H9 (cell line): ENCODE results near the gene RXFP1. TPM values are rescaled to one million over a fixed set of nuclear protein-coding genes. Genes with fewer than 3 reads are reported as not detected.

Source experiments
- DNase-seq: peaks from one replicate; pipeline ENCODE4 v3.0.0-alpha.2; 2017
- H2AFZ ChIP-seq: one replicate; pipeline ENCODE4 v1.6.1; 2013; ENCODE audit warnings: mild to moderate bottlenecking, low read length, control low read depth, moderate library complexity
- H2AK5ac ChIP-seq: 2 replicates; pipeline ENCODE4 v1.6.1; 2013; ENCODE audit warnings: low read length, control low read depth, mixed read lengths; ENCODE audit not compliant: insufficient read length
- H2BK120ac ChIP-seq: one replicate; pipeline ENCODE4 v1.6.1; 2013; ENCODE audit warnings: low read depth, mild to moderate bottlenecking, low read length, control low read depth, inconsistent platforms; ENCODE audit not compliant: poor library complexity, severe bottlenecking
- H2BK12ac ChIP-seq: 2 replicates; pipeline ENCODE4 v1.6.1; 2013; ENCODE audit warnings: low read length, control low read depth, mixed read lengths, low read depth; ENCODE audit not compliant: insufficient read length
- H2BK15ac ChIP-seq: 2 replicates; pipeline ENCODE4 v1.6.1; 2013; ENCODE audit warnings: low read depth, low read length, control low read depth
- H2BK20ac ChIP-seq: one replicate; pipeline ENCODE4 v1.6.1; 2013; ENCODE audit warnings: low read depth, mild to moderate bottlenecking, low read length, control low read depth, inconsistent platforms; ENCODE audit not compliant: poor library complexity, severe bottlenecking
- H2BK5ac ChIP-seq: 2 replicates; pipeline ENCODE4 v1.6.1; 2013; ENCODE audit warnings: low read length, control low read depth, mixed read lengths; ENCODE audit not compliant: insufficient read length
- H3K14ac ChIP-seq: 2 replicates; pipeline ENCODE4 v1.6.1; 2013; ENCODE audit warnings: low read length, control low read depth; ENCODE audit not compliant: insufficient read depth
- H3K18ac ChIP-seq: 2 replicates; pipeline ENCODE4 v1.6.1; 2013; ENCODE audit warnings: low read depth, mild to moderate bottlenecking, mixed read lengths, low read length, control low read depth; ENCODE audit not compliant: insufficient read length
- H3K23ac ChIP-seq: 2 replicates; pipeline ENCODE4 v1.6.1; 2013; ENCODE audit warnings: low read length, control low read depth, mixed read lengths, low read depth; ENCODE audit not compliant: insufficient read length
- H3K23me2 ChIP-seq: 2 replicates; pipeline ENCODE4 v1.6.1; 2013; ENCODE audit warnings: low read depth, mild to moderate bottlenecking, mixed read lengths, low read length, control low read depth; ENCODE audit not compliant: insufficient read length, poor library complexity, severe bottlenecking
- H3K27ac ChIP-seq: 2 replicates; pipeline ENCODE4 v1.5.1; 2013; ENCODE audit warnings: low read length, control low read depth, mixed read lengths, low read depth; ENCODE audit not compliant: insufficient read length
- H3K27me3 ChIP-seq: 2 replicates; pipeline ENCODE4 v1.6.1; 2013; ENCODE audit warnings: low read length, control low read depth, inconsistent platforms; ENCODE audit not compliant: insufficient read depth
- H3K4ac ChIP-seq: 2 replicates; pipeline ENCODE4 v1.6.1; 2013; ENCODE audit warnings: low read depth, mild to moderate bottlenecking, control low read depth, inconsistent platforms, low read length, moderate library complexity
- H3K4me1 ChIP-seq: 2 replicates; pipeline ENCODE4 v1.6.1; 2013; ENCODE audit warnings: low read length, control low read depth, inconsistent platforms; ENCODE audit not compliant: insufficient read depth
- H3K4me2 ChIP-seq: 2 replicates; pipeline ENCODE4 v1.6.1; 2013; ENCODE audit warnings: low read length, control low read depth, mixed read lengths; ENCODE audit not compliant: insufficient read length, insufficient read depth
- H3K56ac ChIP-seq: 2 replicates; pipeline ENCODE4 v1.6.1; 2013; ENCODE audit warnings: low read depth, mild to moderate bottlenecking, mixed read lengths, low read length, control low read depth; ENCODE audit not compliant: insufficient read length
- H3K79me1 ChIP-seq: 2 replicates; pipeline ENCODE4 v1.6.1; 2013; ENCODE audit warnings: low read depth, mild to moderate bottlenecking, moderate library complexity, low read length, control low read depth, inconsistent platforms; ENCODE audit not compliant: insufficient read depth, poor library complexity, severe bottlenecking
- H3K79me2 ChIP-seq: 2 replicates; pipeline ENCODE4 v1.6.1; 2013; ENCODE audit warnings: low read length, control low read depth, inconsistent platforms; ENCODE audit not compliant: insufficient read depth
- H3K9ac ChIP-seq: 2 replicates; pipeline ENCODE4 v1.6.1; 2013; ENCODE audit warnings: low read length, control low read depth, mixed read lengths; ENCODE audit not compliant: insufficient read length; ENCODE audit errors: extremely low read depth
- H3K9me3 ChIP-seq: one replicate; pipeline ENCODE4 v1.6.1; 2013; ENCODE audit warnings: low read depth, low read length, inconsistent platforms; ENCODE audit not compliant: control insufficient read depth
- H3T11ph ChIP-seq: one replicate; pipeline ENCODE4 v1.6.1; 2013; ENCODE audit warnings: mild to moderate bottlenecking, low read length, control low read depth, inconsistent platforms
- H4K20me1 ChIP-seq: one replicate; pipeline ENCODE4 v1.6.1; 2013; ENCODE audit not compliant: control insufficient read depth, insufficient read length, insufficient read depth
- H4K5ac ChIP-seq: 2 replicates; pipeline ENCODE4 v1.6.1; 2013; ENCODE audit warnings: low read depth, mild to moderate bottlenecking, mixed read lengths, low read length, control low read depth; ENCODE audit not compliant: insufficient read length
- H4K8ac ChIP-seq: replicated peaks from 2 replicates; pipeline ENCODE4 v1.6.1; 2013; ENCODE audit warnings: low read length, control low read depth, mixed read lengths, low read depth; ENCODE audit not compliant: insufficient read length
- H4K91ac ChIP-seq: 2 replicates; pipeline ENCODE4 v1.6.1; 2013; ENCODE audit warnings: low read depth, mild to moderate bottlenecking, moderate library complexity, mixed read lengths, low read length, control low read depth; ENCODE audit not compliant: insufficient read length
- H3K27ac Mint-ChIP-seq, 3 experiments: 2 replicates in 2 of 3; 3 replicates in 1 of 3; pipeline ENCODE4 v1.8.0; 2020 to 2021; ENCODE audit warnings: mixed read lengths in 3 of 3, mild to moderate bottlenecking in 1 of 3, moderate library complexity in 1 of 3
- H3K27me3 Mint-ChIP-seq: 2 replicates; pipeline ENCODE4 v1.8.0; 2021; ENCODE audit warnings: low read depth, mild to moderate bottlenecking, moderate library complexity, mixed read lengths
- H3K36me3 Mint-ChIP-seq, 3 experiments: 2 replicates in 2 of 3; 3 replicates in 1 of 3; pipeline ENCODE4 v1.8.0; 2020 to 2021; ENCODE audit warnings: low read depth in 3 of 3, mixed read lengths in 3 of 3; ENCODE audit not compliant: insufficient read depth in 1 of 3
- H3K4me1 Mint-ChIP-seq, 2 experiments: 2 replicates each; pipeline ENCODE4 v1.8.0; 2020; ENCODE audit warnings: mixed read lengths in 2 of 2
- H3K4me3 Mint-ChIP-seq, 2 experiments: 2 replicates in 1 of 2; 3 replicates in 1 of 2; pipeline ENCODE4 v1.8.0; 2020 to 2021; ENCODE audit warnings: mild to moderate bottlenecking in 2 of 2, mixed read lengths in 2 of 2, moderate library complexity in 1 of 2
- H3K9me3 Mint-ChIP-seq, 2 experiments: 2 replicates in 1 of 2; 3 replicates in 1 of 2; pipeline ENCODE4 v1.8.0; 2020; ENCODE audit warnings: mild to moderate bottlenecking in 2 of 2, mixed read lengths in 2 of 2, moderate library complexity in 1 of 2
- WGBS: extraction: QIAGEN DNeasy Blood & Tissue Kit; methylation state at CpG from one replicate; pipeline ENCODE4 v1.1.7; 2013; ENCODE audit warnings: missing lambda C conversion rate, low lambda C conversion rate, mixed read lengths; ENCODE audit not compliant: insufficient read length; ENCODE audit errors: extremely low coverage; 5-methylcytosine and 5-hydroxymethylcytosine counted together
- total RNA-seq: library from RNA; stranded (reverse); gene quantifications from 2 replicates; pipeline ENCODE4 v1.2.1, GENCODE V29; 2021
- TF ChIP-seq, protein P1 (sequence below): fragments of 200-600 bp; sonication (generic); conservative IDR thresholded peaks from 3 replicates; pipeline ENCODE4 v1.8.0; 2021; ENCODE audit warnings: antibody characterized with exemption, mild to moderate bottlenecking

The RXFP1 gene
- total RNA-seq, 1 experiment from 2014 or later = 0.17 TPM

- no peak overlapping the region for H3T11ph ChIP-seq
- H3K9me3 Mint-ChIP-seq = peaks cover 1% of the 10 kb centered on the region in 2 experiments; a peak in 4 of 5 replicates
- H2BK15ac ChIP-seq = no peak overlapping the region
- H4K20me1 ChIP-seq = no peaks in the 10 kb centered on the region
- no peak for DNase-seq
- H3K79me1 ChIP-seq = no peaks in the 10 kb centered on the region
- H2BK12ac ChIP-seq = no peak overlapping the region
- no peak overlapping the region for H3K14ac ChIP-seq
- H2BK20ac ChIP-seq = no peak overlapping the region
- no peak overlapping the region for H4K5ac ChIP-seq
- 0 out of 7 replicates have a peak, but pooled peaks cover 0 to 1% (median 1%) of the 10 kb centered on the region in 3 experiments for H3K36me3 Mint-ChIP-seq
- no peak overlapping the region for H3K18ac ChIP-seq
- no peaks in the 10 kb centered on the region for H3K79me2 ChIP-seq
- no peaks in the 10 kb centered on the region for H3K9me3 ChIP-seq
- no peak overlapping the region for H3K27ac Mint-ChIP-seq
- H2BK5ac ChIP-seq = no peak overlapping the region
- H3K56ac ChIP-seq = no peak overlapping the region
- H3K27me3 Mint-ChIP-seq = peaks cover 5% of the 10 kb centered on the region
- H3K27me3 ChIP-seq = no peaks in the 10 kb centered on the region
- H2AK5ac ChIP-seq = no peak overlapping the region
- H3K4me1 ChIP-seq = peaks cover 3% of the 10 kb centered on the region; the same call in 1 of the 2 replicates
- H3K23ac ChIP-seq = no peak overlapping the region
- no CpG with 5 or more reads among the region's 2 CpGs for WGBS
- no peak overlapping the region for H3K4me3 Mint-ChIP-seq
- no peaks in the 10 kb centered on the region for H3K23me2 ChIP-seq
- no peak overlapping the region for H3K27ac ChIP-seq
- no peak overlapping the region for H2BK120ac ChIP-seq
- no peak overlapping the region for H3K4me2 ChIP-seq
- no peak overlapping the region for H4K8ac ChIP-seq
- H3K4me1 Mint-ChIP-seq = peaks cover 9 to 10% of the 10 kb centered on the region in 2 experiments
- TF ChIP-seq, protein P1, sequence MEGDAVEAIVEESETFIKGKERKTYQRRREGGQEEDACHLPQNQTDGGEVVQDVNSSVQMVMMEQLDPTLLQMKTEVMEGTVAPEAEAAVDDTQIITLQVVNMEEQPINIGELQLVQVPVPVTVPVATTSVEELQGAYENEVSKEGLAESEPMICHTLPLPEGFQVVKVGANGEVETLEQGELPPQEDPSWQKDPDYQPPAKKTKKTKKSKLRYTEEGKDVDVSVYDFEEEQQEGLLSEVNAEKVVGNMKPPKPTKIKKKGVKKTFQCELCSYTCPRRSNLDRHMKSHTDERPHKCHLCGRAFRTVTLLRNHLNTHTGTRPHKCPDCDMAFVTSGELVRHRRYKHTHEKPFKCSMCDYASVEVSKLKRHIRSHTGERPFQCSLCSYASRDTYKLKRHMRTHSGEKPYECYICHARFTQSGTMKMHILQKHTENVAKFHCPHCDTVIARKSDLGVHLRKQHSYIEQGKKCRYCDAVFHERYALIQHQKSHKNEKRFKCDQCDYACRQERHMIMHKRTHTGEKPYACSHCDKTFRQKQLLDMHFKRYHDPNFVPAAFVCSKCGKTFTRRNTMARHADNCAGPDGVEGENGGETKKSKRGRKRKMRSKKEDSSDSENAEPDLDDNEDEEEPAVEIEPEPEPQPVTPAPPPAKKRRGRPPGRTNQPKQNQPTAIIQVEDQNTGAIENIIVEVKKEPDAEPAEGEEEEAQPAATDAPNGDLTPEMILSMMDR = no peak
- no peak overlapping the region for H3K4ac ChIP-seq
- no peak overlapping the region for H4K91ac ChIP-seq
- H2AFZ ChIP-seq = no peak overlapping the region
- H3K9ac ChIP-seq = no peak overlapping the region
These were observed 131.2 kb downstream of the RXFP1 start for GRCh38 chr4:158652920-158653319.
